AG10803 (cell line): Measurements from ENCODE around the gene PCYOX1L.

Experiments
- DNase-seq: peaks from one replicate; pipeline ENCODE4 v3.0.0; 2010; ENCODE audit warnings: low read depth
- H3K4me3 ChIP-seq: 2 replicates; pipeline ENCODE4 v1.5.1; 2011; ENCODE audit warnings: mild to moderate bottlenecking, low read length, control low read depth
- CTCF ChIP-seq: conservative IDR thresholded peaks from 2 replicates; pipeline ENCODE4 v1.5.1; 2011; ENCODE audit warnings: mild to moderate bottlenecking, low read length, control low read depth, inconsistent platforms

Gene PCYOX1L

GRCh38 chr5:149407323-149408251 is 49.7 kb downstream of the PCYOX1L start:
- peak; percentile 38 for DNase-seq
- TF ChIP-seq CTCF: no peak
- H3K4me3 ChIP-seq: peak overlapping the region; percentile 99

GRCh38 chr5:149408252-149409099 is 50.6 kb downstream of the PCYOX1L start:
- no peak for TF ChIP-seq CTCF
- DNase-seq: peak; percentile 24
- peak overlapping the region; percentile 99 for H3K4me3 ChIP-seq

- TF ChIP-seq CTCF: no peak
- H3K4me3 ChIP-seq: peak overlapping the region; percentile 99
- peak; percentile 43 for DNase-seq
Observed at GRCh38 chr5:149409268-149409948, 51.6 kb downstream of the PCYOX1L start.

- no peak for DNase-seq
- peak overlapping the region; percentile 99 for H3K4me3 ChIP-seq
- TF ChIP-seq CTCF: no peak
Observed at GRCh38 chr5:149410071-149410470, 52.2 kb downstream of the PCYOX1L start.

- H3K4me3 ChIP-seq: peak overlapping the region; percentile 99
- DNase-seq: peak; percentile 44
- TF ChIP-seq CTCF: no peak
Observed at GRCh38 chr5:149410721-149411432, 53.0 kb downstream of the PCYOX1L start.

GRCh38 chr5:149411738-149412519 is 54.1 kb downstream of the PCYOX1L start:
- peak; percentile 18 for DNase-seq
- peak overlapping the region; percentile 99 for H3K4me3 ChIP-seq
- no peak for TF ChIP-seq CTCF
